ENCODE measurements around the gene MGME1. TPM values are rescaled to one million over a fixed set of nuclear protein-coding genes. Genes with fewer than 3 reads are reported as not detected.
A peak's percentile ranks its signal among the peaks of the same experiment; 100 is the strongest.
"Not testable (repeated sequence)": the region's sequence is repeated elsewhere in the genome, so short reads cannot be mapped to it uniquely, and the experiment has no call there.

The MGME1 gene
- total and polyA plus RNA-seq, 8 donors = 13.3 to 41.4 (median 35.4) TPM

DNA sequence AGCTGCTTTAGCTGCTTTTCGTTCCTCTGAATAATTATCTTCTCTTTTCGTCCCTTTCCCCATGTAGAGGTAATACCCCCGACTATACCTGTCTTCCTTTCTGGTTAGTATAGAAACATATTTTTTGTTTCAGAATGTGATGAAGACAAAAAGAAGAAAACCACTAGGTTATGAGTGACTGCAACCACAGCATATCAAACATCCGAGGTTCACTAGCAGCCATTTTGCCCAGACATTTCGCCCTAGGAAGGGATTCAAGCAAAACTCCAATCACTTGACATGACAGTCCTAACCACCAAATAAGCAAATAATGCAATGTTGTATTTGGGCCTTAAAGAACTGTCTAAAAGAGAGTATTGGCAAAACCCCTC is 9.6 kb upstream of the MGME1 start:
- Histone ChIP-seq H3K4me1 (peaks cover 52 to 87% of the 10 kb centered on the region in 2 donors), H3K9me3 (no peaks in the 10 kb centered on the region), H3K36me3 (peaks cover 0 to 22% of the 10 kb centered on the region in 2 donors), H3K4me3 (no peak overlapping the region), H3K27ac (peak overlapping the region; percentile 31 to 73), H3K27me3 (no peaks in the 10 kb centered on the region)
- intact Hi-C loops (cut with DNase I) = no loop called here
- TF ChIP-seq, protein P1, sequence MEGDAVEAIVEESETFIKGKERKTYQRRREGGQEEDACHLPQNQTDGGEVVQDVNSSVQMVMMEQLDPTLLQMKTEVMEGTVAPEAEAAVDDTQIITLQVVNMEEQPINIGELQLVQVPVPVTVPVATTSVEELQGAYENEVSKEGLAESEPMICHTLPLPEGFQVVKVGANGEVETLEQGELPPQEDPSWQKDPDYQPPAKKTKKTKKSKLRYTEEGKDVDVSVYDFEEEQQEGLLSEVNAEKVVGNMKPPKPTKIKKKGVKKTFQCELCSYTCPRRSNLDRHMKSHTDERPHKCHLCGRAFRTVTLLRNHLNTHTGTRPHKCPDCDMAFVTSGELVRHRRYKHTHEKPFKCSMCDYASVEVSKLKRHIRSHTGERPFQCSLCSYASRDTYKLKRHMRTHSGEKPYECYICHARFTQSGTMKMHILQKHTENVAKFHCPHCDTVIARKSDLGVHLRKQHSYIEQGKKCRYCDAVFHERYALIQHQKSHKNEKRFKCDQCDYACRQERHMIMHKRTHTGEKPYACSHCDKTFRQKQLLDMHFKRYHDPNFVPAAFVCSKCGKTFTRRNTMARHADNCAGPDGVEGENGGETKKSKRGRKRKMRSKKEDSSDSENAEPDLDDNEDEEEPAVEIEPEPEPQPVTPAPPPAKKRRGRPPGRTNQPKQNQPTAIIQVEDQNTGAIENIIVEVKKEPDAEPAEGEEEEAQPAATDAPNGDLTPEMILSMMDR (IDR thresholded peaks at IDR 0.05) = no peak
- no peak for ATAC-seq
- DNase-seq = no peak

DNA sequence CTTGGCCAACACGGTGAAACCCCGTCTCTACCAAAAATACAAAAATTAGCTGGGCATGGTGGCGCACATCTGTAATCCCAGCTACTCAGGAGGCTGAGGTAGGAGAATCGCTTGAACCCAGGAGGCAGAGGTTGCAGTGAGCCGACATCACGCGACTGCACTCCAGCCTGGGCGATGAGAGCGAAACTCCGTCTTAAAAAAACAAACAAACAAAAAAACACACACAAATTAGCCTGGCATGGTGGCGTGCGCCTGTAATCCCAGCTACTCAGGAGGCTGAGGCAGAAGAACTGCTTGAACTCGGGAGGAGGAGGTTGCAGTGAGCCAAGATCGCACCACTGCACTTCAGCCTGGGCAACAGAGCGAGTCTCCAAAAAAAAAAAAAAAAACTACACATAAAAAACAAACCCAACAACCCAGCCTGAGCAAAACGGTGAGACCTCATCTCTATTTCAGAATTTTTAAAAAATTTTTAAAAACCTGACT is 8.4 kb upstream of the MGME1 start:
- H3K9me3 ChIP-seq; intact Hi-C loops (cut with DNase I); H3K4me3 ChIP-seq; ATAC-seq; H3K27me3 ChIP-seq; DNase-seq: not testable (repeated sequence)
- H3K27ac ChIP-seq = peak overlapping the region; percentile 38 to 73
- H3K4me1 ChIP-seq = peaks cover 62 to 96% of the 10 kb centered on the region in 2 donors
- peaks cover 0 to 10% of the 10 kb centered on the region in 2 donors for H3K36me3 ChIP-seq

DNA sequence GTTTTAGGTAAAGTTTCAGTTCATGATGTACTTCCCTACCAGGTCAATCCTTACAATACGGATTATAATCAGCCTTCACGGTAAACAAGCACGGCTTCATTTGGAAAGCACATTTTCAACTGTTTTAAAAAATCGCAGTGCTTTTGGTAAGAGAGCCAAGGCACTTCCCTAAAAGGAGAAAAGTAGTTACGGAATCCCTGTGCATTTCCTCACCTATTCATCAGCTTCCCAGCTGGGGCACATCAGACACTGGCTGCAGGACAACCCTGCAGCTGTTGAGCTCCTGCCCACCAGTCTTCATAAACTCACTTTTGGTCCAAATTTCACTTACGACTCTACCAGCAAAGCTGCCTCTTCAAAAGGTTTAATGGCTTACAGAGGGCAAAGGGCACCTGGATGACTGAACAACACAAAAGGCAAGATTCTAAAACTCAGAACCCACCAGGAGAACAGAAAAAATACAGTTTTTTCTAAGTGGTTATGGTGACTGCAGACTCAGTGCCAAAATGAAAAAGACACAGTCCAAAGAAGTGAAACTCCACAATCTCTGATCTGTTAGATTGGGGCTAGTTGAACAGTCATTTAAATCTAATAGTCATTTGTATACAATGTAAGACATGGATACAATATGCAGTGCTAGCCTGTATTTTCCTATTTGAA is 7.8 kb upstream of the MGME1 start:
- intact Hi-C loops (cut with DNase I) = no loop called here
- Histone ChIP-seq H3K4me1 (peaks cover 63 to 98% of the 10 kb centered on the region in 2 donors), H3K27me3 (no peaks in the 10 kb centered on the region), H3K27ac (peak overlapping the region; percentile 38 to 73), H3K36me3 (peaks cover 0 to 5% of the 10 kb centered on the region in 2 donors), H3K4me3 (no peak overlapping the region), H3K9me3 (no peaks in the 10 kb centered on the region)
- ATAC-seq = no peak
- peak in 1 of 4 donors; percentile 64 for DNase-seq
- TF ChIP-seq, protein P1 (IDR thresholded peaks at IDR 0.05) = no peak

DNA sequence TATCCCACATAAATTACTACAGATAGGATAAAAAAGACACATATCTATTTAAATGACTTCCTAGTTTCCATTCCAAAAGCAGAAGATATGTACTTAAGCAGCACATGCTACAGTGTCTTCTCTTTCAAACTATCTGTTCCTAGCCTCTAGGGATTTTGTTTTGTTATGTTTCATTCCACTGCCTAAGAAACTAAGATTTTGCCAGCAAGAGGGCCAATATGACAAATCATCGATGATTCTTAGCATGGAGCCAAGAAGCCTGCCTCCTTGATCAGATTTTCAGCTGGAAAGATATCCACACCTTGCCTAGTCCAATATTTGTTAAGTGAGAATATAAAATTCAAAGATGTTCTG is 7.3 kb upstream of the MGME1 start:
- DNase-seq (no peak), ATAC-seq (no peak)
- TF ChIP-seq, protein P1 (IDR thresholded peaks at IDR 0.05) = no peak
- intact Hi-C loops (cut with DNase I) = no loop called here
- Histone ChIP-seq H3K4me1 (peaks cover 65 to 97% of the 10 kb centered on the region in 2 donors), H3K4me3 (no peak overlapping the region), H3K27ac (peak overlapping the region in 1 of 2 donors; percentile 73), H3K27me3 (no peaks in the 10 kb centered on the region), H3K9me3 (no peaks in the 10 kb centered on the region), H3K36me3 (peaks cover 0 to under 1% of the 10 kb centered on the region in 2 donors)

DNA sequence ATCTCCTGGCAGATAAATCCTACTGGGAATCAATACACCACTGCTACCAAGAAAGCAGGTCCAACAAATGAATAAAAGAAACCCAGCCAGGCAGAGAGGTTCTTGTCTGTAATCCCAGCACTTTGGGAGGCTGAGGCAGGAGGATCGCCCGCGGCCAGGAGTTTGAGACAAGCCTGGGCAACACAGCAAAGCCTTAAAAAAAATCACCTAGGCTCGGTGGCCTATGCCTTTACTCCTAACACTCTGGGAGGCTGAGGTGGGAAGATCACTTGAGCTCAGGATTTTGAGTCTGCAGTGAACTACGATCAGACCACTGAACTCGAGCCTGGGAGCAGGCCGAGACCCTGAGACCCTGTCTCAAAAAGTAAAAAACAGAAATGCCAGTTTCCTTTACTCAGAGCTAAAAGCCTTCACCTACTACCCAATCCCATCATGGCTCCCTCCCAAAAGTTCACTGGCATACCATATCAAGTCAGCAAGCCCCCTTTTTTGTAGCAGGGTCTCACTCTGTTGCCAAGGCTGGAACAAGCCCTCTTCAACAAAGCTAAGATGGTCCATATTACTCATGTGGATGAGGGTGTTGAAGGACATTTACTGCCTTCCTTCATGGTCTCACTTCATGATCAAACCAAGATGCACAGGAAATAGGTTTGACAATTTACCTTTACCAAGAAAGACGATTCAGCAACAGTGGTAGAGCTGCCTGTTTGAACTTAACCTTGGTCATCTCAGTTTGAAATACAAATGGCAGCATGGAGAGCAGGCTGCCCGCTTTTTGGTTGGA is 5.5 kb upstream of the MGME1 start:
- Histone ChIP-seq H3K27ac (peak overlapping the region; percentile 49 to 73), H3K4me3 (no peak overlapping the region), H3K36me3 (no peaks in the 10 kb centered on the region), H3K4me1 (peaks cover 63 to 92% of the 10 kb centered on the region in 2 donors), H3K27me3 (no peaks in the 10 kb centered on the region), H3K9me3 (no peaks in the 10 kb centered on the region)
- ATAC-seq = no peak
- DNase-seq = no peak
- TF ChIP-seq, protein P1 (IDR thresholded peaks at IDR 0.05) = no peak
- intact Hi-C loops (cut with DNase I) = no loop called here

Measured in left lung (tissue), 10 donors.